Activated CD4-positive, alpha-beta memory T cell treated with anti-CD3 and anti-CD28 coated beads for 36 hours (primary cell): ENCODE data around the gene SEMA3A. TPM values are rescaled to one million over a fixed set of nuclear protein-coding genes. Genes with fewer than 3 reads are reported as not detected.
A peak's percentile ranks its signal among the peaks of the same experiment; 100 is the strongest.

Source experiments
- CTCF ChIA-PET: fragments of 350-600 bp; sonication (Branson Sonifier 250); formaldehyde crosslinking; loops from one replicate; lab custom pipeline; 2021; ENCODE audit warnings: antibody characterized with exemption, inconsistent platforms; lab: Charles Lee
- POLR2A ChIA-PET: fragments of 350-600 bp; sonication (Branson Sonifier 250); formaldehyde crosslinking; loops from one replicate; lab custom pipeline; 2021; ENCODE audit warnings: antibody characterized with exemption; lab: Charles Lee
- DNase-seq: peaks from one replicate; pipeline ENCODE4 v3.0.0-alpha.2; 2020
- H3K27ac Mint-ChIP-seq: one replicate; pipeline ENCODE4 v1.8.0; 2021; ENCODE audit warnings: mixed read lengths
- H3K27me3 Mint-ChIP-seq: one replicate; pipeline ENCODE4 v1.8.0; 2021; ENCODE audit warnings: mixed read lengths
- H3K36me3 Mint-ChIP-seq: one replicate; pipeline ENCODE4 v1.8.0; 2021; ENCODE audit warnings: mixed read lengths
- H3K4me1 Mint-ChIP-seq: one replicate; pipeline ENCODE4 v1.8.0; 2021; ENCODE audit warnings: low read depth, mixed read lengths
- H3K4me3 Mint-ChIP-seq: one replicate; pipeline ENCODE4 v1.8.0; 2021; ENCODE audit warnings: mild to moderate bottlenecking, mixed read lengths
- H3K9me3 Mint-ChIP-seq: one replicate; pipeline ENCODE4 v1.8.0; 2021; ENCODE audit warnings: mixed read lengths
- intact Hi-C: fragments of 100-400 bp; cut with micrococcal nuclease; formaldehyde crosslinking; loops from one replicate; pipeline ENCODE4 v1.15.1; 2023
- total RNA-seq, 2 experiments: library from RNA; stranded (reverse); gene quantifications; one replicate each; pipeline ENCODE4 v1.2.3, GENCODE V29; 2021

The SEMA3A gene
- total RNA-seq, 2 experiments from 2014 or later: 0.59 to 0.75 TPM

DNA sequence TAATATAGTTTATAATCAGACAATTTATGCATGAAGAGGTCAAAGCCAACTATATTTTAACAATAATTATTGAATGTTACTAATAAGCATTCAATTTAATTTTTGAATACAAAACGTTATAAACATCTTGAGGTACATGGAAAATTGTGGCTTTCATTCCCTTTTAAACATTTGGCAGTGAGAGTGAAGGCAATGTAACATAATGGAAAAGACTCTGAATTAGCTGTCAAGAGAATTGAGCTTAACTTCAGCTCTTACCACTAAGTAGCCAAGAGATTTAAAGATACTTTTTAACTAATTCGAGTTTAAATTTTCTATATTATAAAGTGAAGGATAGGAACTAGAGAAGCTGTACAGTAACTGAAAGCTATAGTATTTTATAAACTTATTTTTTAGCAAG lies 98.6 kb downstream of the SEMA3A start:
- intact Hi-C loops: no loop called here
- no peak for DNase-seq
- H3K4me3 Mint-ChIP-seq: no peak overlapping the region
- ChIA-PET CTCF (no interaction called here), POLR2A (no interaction called here)
- no peak overlapping the region for H3K27ac Mint-ChIP-seq
- H3K9me3 Mint-ChIP-seq: no peaks in the 10 kb centered on the region
- H3K4me1 Mint-ChIP-seq: peaks cover 14% of the 10 kb centered on the region
- H3K27me3 Mint-ChIP-seq: no peaks in the 10 kb centered on the region
- no peaks in the 10 kb centered on the region for H3K36me3 Mint-ChIP-seq

DNA sequence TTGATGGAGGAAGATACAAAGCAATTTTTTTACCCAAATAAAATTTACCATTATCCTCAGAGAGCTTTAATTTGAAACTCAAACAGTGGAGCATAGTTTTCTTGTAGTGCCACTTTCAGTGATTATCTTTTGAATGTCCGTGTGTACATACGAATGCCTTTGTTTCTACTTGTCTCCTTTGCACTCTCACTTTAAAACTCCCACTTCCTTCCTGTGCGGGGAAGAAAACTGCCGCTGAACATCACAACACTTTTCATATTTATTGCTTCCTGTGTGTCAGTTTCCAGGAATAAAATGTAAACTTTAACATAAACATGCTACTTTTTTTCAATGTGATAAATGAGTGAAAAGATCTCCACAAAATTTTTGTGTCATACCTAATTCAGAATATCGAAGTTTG lies 102.4 kb downstream of the SEMA3A start:
- Mint-ChIP-seq H3K4me1 (peaks cover 18% of the 10 kb centered on the region), H3K9me3 (no peaks in the 10 kb centered on the region), H3K4me3 (peak overlapping the region; percentile 40), H3K27me3 (no peaks in the 10 kb centered on the region), H3K36me3 (no peaks in the 10 kb centered on the region), H3K27ac (peak overlapping the region; percentile 70)
- CTCF ChIA-PET: no interaction called here
- peak; percentile 18 for DNase-seq
- intact Hi-C loops: loop anchor here (5.0 kb wide), 1 partner anchor 100 kb away; the partner anchor contains the start of gene SEMA3A
- POLR2A ChIA-PET: no interaction called here

DNA sequence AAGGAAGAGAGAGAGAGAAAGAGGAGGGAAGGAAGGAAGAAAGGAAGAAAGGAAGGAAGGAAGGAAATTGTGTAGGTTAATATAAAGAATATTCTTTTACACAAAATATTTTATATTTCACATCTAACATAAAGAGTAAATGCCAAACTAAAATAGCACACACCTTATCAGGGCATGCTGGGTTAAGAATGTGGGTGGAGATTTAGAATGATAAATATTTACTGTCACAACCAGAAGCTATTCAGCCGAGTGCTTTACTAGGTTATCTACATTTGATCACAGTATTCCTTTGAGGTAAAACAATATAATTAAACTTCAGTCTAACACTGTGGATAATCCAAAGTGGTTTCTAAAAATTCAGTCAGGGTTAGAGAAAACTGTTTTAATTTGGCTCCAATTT lies 103.3 kb downstream of the SEMA3A start:
- H3K4me3 Mint-ChIP-seq: no peak overlapping the region

DNA sequence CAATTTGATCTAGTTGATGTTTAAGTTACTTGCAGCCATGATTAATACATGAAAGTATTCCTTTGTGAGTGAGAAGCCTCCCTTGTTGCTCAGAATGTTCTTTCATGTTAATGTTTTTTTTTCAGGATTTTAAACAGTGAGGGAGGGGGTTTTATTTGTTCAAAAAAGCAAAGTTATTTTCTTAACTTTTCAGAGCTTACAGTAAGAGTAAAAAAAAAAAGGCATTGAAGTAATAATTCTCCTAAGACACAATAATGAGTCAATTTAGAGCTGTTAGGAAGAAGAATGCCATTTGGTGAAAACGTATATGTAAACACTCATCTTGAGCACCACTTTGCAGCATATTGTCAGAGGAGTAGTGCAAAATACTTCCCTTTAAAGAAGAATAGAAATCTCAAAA lies 105.8 kb downstream of the SEMA3A start:
- no peaks in the 10 kb centered on the region for H3K36me3 Mint-ChIP-seq
- H3K9me3 Mint-ChIP-seq: no peaks in the 10 kb centered on the region
- DNase-seq: no peak
- ChIA-PET CTCF (no interaction called here), POLR2A (no interaction called here)
- peaks cover 15% of the 10 kb centered on the region for H3K4me1 Mint-ChIP-seq
- intact Hi-C loops: no loop called here
- H3K27me3 Mint-ChIP-seq: no peaks in the 10 kb centered on the region
- no peak overlapping the region for H3K4me3 Mint-ChIP-seq
- no peak overlapping the region for H3K27ac Mint-ChIP-seq

More for the DNA sequence above, 103.3 kb downstream of the SEMA3A start:
- Mint-ChIP-seq H3K27me3 (no peaks in the 10 kb centered on the region), H3K27ac (no peak overlapping the region), H3K9me3 (no peaks in the 10 kb centered on the region), H3K4me1 (peaks cover 18% of the 10 kb centered on the region), H3K36me3 (no peaks in the 10 kb centered on the region)
- intact Hi-C loops: loop anchor here (5.0 kb wide), 1 partner anchor 101 kb away; the partner anchor contains the start of gene SEMA3A
- CTCF ChIA-PET: no interaction called here
- DNase-seq: no peak
- POLR2A ChIA-PET: no interaction called here

DNA sequence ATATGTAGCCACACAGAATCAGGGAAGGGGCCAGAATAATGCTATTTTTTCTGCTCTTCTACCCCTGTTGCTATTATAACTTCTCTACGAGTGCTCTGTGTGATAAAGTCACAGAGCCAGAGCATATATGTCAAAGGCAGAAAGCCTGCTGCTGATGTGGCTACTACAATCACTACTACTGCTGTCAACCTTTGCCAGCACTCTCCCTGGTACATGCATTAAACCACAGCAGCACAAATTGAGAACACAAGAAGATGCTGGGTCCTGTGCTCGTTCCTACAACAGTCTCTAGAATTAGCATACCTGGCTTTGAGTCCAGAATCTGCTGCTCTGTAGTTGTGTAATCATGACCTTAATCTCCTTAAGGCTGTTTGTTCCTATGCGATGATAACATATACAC lies 108.6 kb downstream of the SEMA3A start:
- no peak overlapping the region for H3K4me3 Mint-ChIP-seq
- no peaks in the 10 kb centered on the region for H3K36me3 Mint-ChIP-seq
- no peak for DNase-seq
- peaks cover 7% of the 10 kb centered on the region for H3K4me1 Mint-ChIP-seq
- no peaks in the 10 kb centered on the region for H3K9me3 Mint-ChIP-seq
- H3K27ac Mint-ChIP-seq: no peak overlapping the region
- intact Hi-C loops: no loop called here
- ChIA-PET POLR2A (no interaction called here), CTCF (no interaction called here)
- H3K27me3 Mint-ChIP-seq: no peaks in the 10 kb centered on the region

DNA sequence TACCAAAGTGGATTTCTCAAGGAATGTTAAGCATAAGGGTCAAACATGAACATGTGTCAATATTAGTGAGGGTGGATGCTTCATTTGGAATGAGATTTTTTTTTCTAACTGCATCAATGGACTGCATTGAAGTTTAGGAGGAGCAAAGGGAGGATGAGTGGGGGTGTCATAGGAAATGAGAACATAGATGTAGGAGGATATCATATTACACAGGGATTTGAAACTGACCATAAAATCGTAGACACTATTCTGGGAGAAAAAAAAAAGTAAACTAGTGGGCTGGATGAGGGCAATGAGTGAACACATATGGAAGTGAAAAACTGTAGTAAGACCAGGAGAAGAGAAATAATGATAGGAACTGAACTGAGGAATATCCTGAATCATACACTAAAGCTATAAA lies 109.4 kb downstream of the SEMA3A start:
- DNase-seq: no peak
- no peak overlapping the region for H3K4me3 Mint-ChIP-seq
- no peak overlapping the region for H3K27ac Mint-ChIP-seq
- POLR2A ChIA-PET: no interaction called here
- H3K36me3 Mint-ChIP-seq: no peaks in the 10 kb centered on the region
- H3K4me1 Mint-ChIP-seq: peaks cover 4% of the 10 kb centered on the region
- no peaks in the 10 kb centered on the region for H3K9me3 Mint-ChIP-seq
- intact Hi-C loops: no loop called here
- CTCF ChIA-PET: no interaction called here
- no peaks in the 10 kb centered on the region for H3K27me3 Mint-ChIP-seq

DNA sequence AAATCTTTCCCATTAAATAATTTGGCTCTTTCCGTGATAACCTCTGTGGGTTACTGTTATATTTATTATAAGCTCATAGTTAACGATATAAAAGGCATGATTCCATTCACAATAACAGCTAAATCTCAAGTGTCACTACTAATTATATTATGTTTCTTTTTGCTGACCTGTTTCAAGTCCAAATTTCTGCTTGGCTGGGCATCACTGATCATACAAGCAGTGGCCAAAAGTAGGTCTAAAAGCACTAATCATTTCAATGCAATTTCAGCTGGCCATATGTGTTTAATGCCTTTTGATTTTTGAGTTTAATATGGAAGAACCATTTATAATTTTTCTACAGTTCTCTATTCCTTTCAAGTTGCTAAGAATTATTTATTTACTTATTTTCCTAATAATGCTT lies 110.7 kb downstream of the SEMA3A start:
- Mint-ChIP-seq H3K4me1 (peaks cover 4% of the 10 kb centered on the region), H3K4me3 (no peak overlapping the region), H3K36me3 (no peaks in the 10 kb centered on the region), H3K27me3 (no peaks in the 10 kb centered on the region), H3K9me3 (no peaks in the 10 kb centered on the region), H3K27ac (no peak overlapping the region)
- ChIA-PET POLR2A (no interaction called here), CTCF (no interaction called here)
- DNase-seq: no peak
- intact Hi-C loops: no loop called here

DNA sequence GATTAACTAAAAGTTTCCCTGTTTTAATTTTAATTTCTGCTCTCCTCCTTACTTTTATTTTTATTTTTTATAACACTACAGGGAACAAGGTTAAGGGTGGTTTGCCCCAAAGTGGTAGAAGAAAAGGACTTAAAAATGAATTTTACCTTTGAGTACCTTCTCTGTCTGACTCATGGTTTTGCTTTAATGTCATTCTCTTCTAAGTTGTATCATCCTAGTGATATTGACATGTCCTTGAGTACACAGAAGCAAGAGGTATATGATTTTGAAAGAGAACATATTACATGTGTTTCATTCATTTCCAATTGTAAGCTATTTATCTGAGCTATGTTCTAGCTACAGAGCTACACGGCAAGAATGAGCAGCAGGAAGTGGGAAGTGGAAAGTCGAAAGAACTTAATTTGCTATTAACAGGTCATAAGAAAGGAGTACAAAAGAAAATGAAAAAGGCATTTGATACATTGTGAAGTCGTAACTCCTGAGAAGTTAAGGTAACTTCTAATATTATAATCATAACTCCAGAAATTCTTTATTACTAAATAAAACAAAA lies 112.5 kb downstream of the SEMA3A start:
- no peak overlapping the region for H3K4me3 Mint-ChIP-seq

DNA sequence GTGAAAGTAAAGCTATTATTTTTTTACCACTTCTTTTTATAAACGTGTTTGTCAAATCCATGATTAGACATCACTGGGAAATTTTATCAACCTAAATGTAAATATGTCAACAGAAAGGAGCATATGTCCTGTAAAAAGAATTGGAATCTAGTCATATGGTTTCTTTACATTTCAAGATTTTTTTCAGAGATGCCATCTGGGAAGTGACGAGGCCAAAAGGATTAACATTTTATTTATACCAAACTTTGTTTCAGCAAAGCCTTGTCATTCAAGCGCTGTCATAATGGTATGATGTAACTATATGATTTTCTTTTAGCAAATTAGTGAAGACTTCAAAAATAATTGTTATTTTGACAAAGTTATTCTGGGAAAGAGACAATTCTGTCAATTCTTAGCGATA lies 117.3 kb downstream of the SEMA3A start:
- Mint-ChIP-seq H3K27me3 (no peaks in the 10 kb centered on the region), H3K4me1 (peaks cover 4% of the 10 kb centered on the region), H3K4me3 (no peak overlapping the region), H3K36me3 (no peaks in the 10 kb centered on the region), H3K27ac (no peak overlapping the region), H3K9me3 (no peaks in the 10 kb centered on the region)
- CTCF ChIA-PET: no interaction called here
- intact Hi-C loops: no loop called here
- DNase-seq: no peak
- POLR2A ChIA-PET: no interaction called here

More for the DNA sequence above, 112.5 kb downstream of the SEMA3A start:
- H3K4me1 Mint-ChIP-seq: peaks cover 4% of the 10 kb centered on the region
- ChIA-PET POLR2A (no interaction called here), CTCF (no interaction called here)
- no peak for DNase-seq
- H3K9me3 Mint-ChIP-seq: no peaks in the 10 kb centered on the region
- intact Hi-C loops: no loop called here
- H3K27ac Mint-ChIP-seq: no peak overlapping the region
- H3K27me3 Mint-ChIP-seq: no peaks in the 10 kb centered on the region
- H3K36me3 Mint-ChIP-seq: no peaks in the 10 kb centered on the region

DNA sequence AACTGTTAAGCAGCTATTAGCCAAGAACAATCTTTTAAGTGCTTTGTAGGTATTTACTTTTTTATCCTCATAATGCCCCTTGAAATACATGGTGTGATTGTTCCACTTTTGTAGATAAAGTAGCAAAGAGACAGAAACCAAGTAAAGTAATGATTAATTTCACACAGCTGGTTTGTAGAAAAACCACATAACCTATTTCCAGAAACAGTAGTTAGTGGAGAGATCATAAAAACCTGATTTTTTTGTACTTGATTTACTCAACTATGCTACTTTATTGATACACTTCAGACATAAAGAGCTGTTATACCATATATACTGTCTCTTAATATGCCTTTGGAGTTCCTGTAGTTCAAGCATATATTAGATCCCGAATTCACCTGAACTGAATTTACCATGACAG lies 118.4 kb downstream of the SEMA3A start:
- Mint-ChIP-seq H3K36me3 (no peaks in the 10 kb centered on the region), H3K27ac (no peak overlapping the region), H3K4me3 (no peak overlapping the region), H3K9me3 (no peaks in the 10 kb centered on the region), H3K4me1 (no peaks in the 10 kb centered on the region), H3K27me3 (no peaks in the 10 kb centered on the region)
- ChIA-PET CTCF (no interaction called here), POLR2A (interaction anchor here (0.5 kb wide), 1 partner anchor 98 kb away, joined by 3 read pairs; no protein-coding TSS in a partner anchor)
- DNase-seq: no peak
- intact Hi-C loops: no loop called here

DNA sequence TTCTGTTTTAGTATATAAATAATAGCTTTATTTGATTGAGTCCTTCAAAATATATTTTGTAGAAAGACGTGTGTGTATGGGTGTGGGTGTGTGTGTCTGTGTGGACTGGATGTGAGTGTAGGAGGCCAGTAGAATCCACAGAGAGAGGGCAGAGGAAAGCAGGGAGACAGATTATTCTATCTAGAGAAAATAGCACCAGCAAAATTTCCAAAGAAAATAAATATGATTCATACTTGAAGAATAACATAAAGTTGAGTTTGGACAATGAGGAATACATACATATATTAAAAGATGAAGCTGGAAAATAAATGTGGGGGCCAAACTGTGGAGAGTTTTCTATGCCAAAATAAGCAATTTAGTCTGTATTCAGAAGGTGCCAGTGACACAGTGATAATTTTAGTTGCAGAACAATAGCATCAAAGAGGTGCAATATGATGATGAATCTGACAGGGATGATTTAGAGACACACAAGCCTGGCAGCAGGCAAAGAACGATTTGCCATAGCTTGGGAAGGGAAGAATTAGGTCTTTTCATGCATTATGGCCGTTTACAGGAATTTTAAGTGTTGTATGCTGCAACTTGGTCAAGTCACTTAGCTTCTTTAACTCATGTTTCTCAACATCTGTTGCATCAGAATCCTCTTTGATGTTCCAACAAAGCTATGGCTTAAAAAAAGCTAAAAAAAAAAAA lies 121.3 kb downstream of the SEMA3A start:
- Mint-ChIP-seq H3K9me3 (no peaks in the 10 kb centered on the region), H3K4me1 (no peaks in the 10 kb centered on the region), H3K27me3 (no peaks in the 10 kb centered on the region), H3K27ac (no peak overlapping the region), H3K36me3 (no peaks in the 10 kb centered on the region), H3K4me3 (no peak overlapping the region)
- intact Hi-C loops: no loop called here
- ChIA-PET CTCF (no interaction called here), POLR2A (no interaction called here)
- DNase-seq: no peak

DNA sequence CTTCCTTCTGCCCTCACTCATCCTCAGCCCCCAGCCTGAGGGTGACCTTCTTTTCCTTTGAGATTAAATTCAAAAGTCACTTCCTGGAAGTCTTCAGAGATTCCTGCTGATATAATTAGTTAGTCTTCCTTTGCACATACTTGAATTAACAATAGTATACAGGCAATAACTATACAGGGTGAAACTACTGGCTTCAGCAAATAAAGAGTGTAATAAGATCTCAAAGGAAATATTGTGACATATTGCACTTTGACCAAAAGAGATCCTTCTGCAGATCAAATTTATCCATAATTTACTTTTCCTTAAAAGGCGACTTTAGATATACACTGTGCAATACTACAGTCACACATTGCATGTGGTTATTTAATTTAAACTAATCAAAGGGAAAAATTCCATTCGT lies 123.8 kb downstream of the SEMA3A start:
- intact Hi-C loops: no loop called here
- DNase-seq: no peak
- no peaks in the 10 kb centered on the region for H3K9me3 Mint-ChIP-seq
- H3K4me1 Mint-ChIP-seq: no peaks in the 10 kb centered on the region
- no peaks in the 10 kb centered on the region for H3K36me3 Mint-ChIP-seq
- H3K27ac Mint-ChIP-seq: no peak overlapping the region
- POLR2A ChIA-PET: no interaction called here
- H3K4me3 Mint-ChIP-seq: no peak overlapping the region
- H3K27me3 Mint-ChIP-seq: no peaks in the 10 kb centered on the region
- CTCF ChIA-PET: no interaction called here

DNA sequence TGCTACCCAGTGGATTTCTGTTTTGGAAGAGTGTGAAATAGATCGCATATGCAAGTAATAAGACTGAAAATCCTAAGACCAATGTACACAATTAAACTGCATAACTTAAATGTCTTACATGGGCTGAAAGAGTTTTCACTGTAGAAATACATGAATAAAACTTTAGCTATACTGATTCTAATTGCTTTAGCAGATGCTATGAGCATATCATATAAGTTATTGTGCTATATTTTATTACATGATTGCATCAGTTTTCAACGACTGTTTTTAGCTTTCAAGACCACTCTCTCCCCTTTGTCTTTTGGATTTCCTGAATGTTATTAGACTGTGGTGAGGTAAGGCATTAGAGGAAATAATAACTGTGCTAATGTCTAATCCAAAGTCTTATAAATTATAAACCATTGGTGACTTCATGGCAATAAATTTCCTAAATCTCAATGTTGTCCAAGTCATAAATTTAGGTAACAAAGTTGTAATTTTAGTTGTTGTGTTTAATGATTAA lies 124.5 kb downstream of the SEMA3A start:
- Mint-ChIP-seq H3K9me3 (no peaks in the 10 kb centered on the region), H3K36me3 (no peaks in the 10 kb centered on the region), H3K27me3 (no peaks in the 10 kb centered on the region), H3K4me1 (no peaks in the 10 kb centered on the region), H3K4me3 (no peak overlapping the region), H3K27ac (no peak overlapping the region)
- POLR2A ChIA-PET: no interaction called here
- CTCF ChIA-PET: no interaction called here
- DNase-seq: no peak
- intact Hi-C loops: no loop called here
